ENCODE results near the gene RBBP8NL. TPM values are rescaled to one million over a fixed set of nuclear protein-coding genes. Genes with fewer than 3 reads are reported as not detected.

The RBBP8NL gene
- total RNA-seq, 1 donor from 2014 or later, result 0.10 TPM

DNA sequence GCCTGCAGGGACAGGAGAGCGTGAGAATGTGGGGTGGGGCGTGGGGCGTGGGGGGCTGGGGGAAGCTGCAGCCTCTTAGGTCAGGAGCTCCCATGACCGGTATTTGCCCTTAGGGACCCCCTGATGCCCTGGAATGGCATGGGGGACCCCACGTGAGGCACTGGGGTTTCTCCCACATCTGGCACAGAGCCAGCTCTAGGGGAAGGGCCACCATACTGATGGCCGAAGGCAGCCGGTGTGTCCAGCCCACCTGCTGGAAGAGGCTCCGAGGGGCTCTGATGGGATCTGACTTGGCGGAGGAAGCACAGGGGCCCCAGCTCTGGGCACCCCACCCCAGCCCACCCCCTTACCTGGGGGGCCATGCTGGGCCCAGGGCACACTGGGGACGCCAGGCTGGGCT, 37.7 kb upstream of the RBBP8NL start:
- Mint-ChIP-seq H3K4me1 (ENCODE audit: unreplicated experiment) (no peaks in the 10 kb centered on the region), H3K9me3 (ENCODE audit: unreplicated experiment) (no peaks in the 10 kb centered on the region), H3K36me3 (ENCODE audit: low read depth, unreplicated experiment) (no peaks in the 10 kb centered on the region), H3K27ac (ENCODE audit: unreplicated experiment) (no peak overlapping the region), H3K27me3 (ENCODE audit: unreplicated experiment) (peaks cover 11% of the 10 kb centered on the region), H3K4me3 (ENCODE audit: unreplicated experiment) (no peak overlapping the region)
- TF ChIP-seq, protein P1, sequence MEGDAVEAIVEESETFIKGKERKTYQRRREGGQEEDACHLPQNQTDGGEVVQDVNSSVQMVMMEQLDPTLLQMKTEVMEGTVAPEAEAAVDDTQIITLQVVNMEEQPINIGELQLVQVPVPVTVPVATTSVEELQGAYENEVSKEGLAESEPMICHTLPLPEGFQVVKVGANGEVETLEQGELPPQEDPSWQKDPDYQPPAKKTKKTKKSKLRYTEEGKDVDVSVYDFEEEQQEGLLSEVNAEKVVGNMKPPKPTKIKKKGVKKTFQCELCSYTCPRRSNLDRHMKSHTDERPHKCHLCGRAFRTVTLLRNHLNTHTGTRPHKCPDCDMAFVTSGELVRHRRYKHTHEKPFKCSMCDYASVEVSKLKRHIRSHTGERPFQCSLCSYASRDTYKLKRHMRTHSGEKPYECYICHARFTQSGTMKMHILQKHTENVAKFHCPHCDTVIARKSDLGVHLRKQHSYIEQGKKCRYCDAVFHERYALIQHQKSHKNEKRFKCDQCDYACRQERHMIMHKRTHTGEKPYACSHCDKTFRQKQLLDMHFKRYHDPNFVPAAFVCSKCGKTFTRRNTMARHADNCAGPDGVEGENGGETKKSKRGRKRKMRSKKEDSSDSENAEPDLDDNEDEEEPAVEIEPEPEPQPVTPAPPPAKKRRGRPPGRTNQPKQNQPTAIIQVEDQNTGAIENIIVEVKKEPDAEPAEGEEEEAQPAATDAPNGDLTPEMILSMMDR (IDR thresholded peaks at IDR 0.05; ENCODE audit: unreplicated experiment), result no peak
- DNase-seq (ENCODE audit: low spot score), result no peak

DNA sequence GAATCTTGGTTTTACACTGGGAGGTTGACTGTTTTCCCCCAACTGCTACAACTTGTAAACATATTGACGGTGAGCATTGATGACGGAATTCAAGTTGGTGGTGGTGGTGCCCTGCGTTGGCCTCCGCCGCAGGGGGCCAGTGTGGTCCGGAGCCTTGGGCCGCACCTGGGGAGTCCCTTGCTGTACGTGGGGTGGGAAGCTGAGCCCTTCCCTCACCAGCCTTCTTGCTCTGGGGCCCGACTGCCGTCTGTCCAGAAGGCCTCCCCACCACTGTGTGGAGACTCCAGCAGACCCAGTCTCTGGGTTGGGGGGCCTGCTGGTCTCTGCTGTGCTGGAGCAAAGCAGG, 37.1 kb upstream of the RBBP8NL start:
- H3K27me3 Mint-ChIP-seq (ENCODE audit: unreplicated experiment), result peaks cover 8% of the 10 kb centered on the region
- no peaks in the 10 kb centered on the region for H3K36me3 Mint-ChIP-seq (ENCODE audit: low read depth, unreplicated experiment)
- no peaks in the 10 kb centered on the region for H3K4me1 Mint-ChIP-seq (ENCODE audit: unreplicated experiment)
- no peaks in the 10 kb centered on the region for H3K9me3 Mint-ChIP-seq (ENCODE audit: unreplicated experiment)
- H3K4me3 Mint-ChIP-seq (ENCODE audit: unreplicated experiment), result no peak overlapping the region
- H3K27ac Mint-ChIP-seq (ENCODE audit: unreplicated experiment), result no peak overlapping the region
- TF ChIP-seq, protein P1 (IDR thresholded peaks at IDR 0.05; ENCODE audit: unreplicated experiment), result no peak
- no peak for DNase-seq (ENCODE audit: low spot score)

DNA sequence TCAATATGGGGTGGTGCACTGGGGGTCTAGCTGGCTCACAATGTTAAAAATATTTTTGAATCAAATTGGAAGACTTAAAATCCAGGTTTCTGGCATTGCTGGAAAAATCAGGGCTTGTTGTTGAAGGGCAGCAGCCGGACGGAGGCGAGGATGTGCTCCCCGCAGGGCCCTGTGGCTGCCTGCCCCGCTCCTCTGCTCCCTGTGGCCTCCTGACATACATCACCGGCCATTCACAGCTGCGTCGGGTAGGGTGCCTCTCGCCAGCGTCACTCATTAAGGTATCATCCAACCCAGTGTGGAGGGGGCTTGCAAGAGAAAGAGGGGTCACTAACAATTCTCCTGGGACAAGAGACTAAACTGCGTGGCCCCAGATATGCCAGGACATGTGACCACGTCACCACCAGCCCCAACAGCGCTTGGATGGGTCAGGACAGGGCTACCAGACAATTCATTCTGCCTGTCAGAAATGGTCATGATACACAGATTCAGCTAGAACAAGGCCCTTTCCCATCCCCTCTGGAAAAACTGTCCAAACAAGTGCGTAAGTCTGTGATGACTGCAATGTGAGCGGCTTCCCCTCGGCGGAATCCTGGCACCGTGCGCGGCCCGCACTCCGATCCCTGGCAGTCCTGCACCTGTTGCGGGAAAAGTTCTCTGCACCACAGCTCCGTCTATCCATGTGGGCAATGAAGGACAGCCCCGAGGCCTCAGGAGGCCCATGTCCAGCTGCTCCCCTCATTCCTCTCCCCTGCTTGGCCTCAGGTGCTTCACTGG, 36.5 kb upstream of the RBBP8NL start:
- Mint-ChIP-seq H3K4me3 (ENCODE audit: unreplicated experiment) (no peak overlapping the region), H3K27ac (ENCODE audit: unreplicated experiment) (no peak overlapping the region), H3K27me3 (ENCODE audit: unreplicated experiment) (peaks cover 6% of the 10 kb centered on the region), H3K36me3 (ENCODE audit: low read depth, unreplicated experiment) (no peaks in the 10 kb centered on the region), H3K4me1 (ENCODE audit: unreplicated experiment) (no peaks in the 10 kb centered on the region), H3K9me3 (ENCODE audit: unreplicated experiment) (no peaks in the 10 kb centered on the region)
- no peak for DNase-seq (ENCODE audit: low spot score)
- TF ChIP-seq, protein P1 (IDR thresholded peaks at IDR 0.05; ENCODE audit: unreplicated experiment), result no peak

DNA sequence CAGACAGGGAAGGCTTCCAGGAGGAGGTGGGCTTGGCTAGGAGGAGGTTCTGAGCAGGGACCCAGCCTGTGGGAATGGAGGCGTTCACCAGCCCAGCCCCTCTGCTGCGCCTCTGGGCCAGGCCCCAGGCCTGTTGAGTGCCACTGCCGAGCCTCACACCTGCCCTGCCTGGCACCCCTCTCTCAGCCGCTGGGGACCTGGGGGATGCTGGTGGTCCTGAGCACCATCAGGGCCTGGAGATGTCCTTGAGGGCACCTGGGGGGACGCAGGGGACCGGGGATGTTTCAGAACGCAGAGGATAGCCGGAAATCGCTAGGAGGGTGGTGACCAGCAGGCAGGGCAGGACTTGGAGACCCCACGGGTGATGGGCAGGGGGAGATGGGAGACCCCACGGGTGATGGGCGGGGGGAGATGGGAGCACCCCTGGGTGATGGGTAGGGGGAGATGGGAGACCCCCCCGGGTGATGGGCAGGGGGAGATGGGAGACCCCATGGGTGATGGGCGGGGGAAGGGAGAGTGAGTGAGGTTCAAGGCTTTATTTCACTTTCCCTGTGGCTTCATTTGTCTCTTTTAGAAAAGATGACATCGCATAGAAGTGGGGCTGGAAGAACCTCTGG, 35.7 kb upstream of the RBBP8NL start:
- DNase-seq (ENCODE audit: low spot score), result no peak
- Mint-ChIP-seq H3K27me3 (ENCODE audit: unreplicated experiment) (peaks cover 4% of the 10 kb centered on the region), H3K36me3 (ENCODE audit: low read depth, unreplicated experiment) (no peaks in the 10 kb centered on the region), H3K4me1 (ENCODE audit: unreplicated experiment) (no peaks in the 10 kb centered on the region), H3K27ac (ENCODE audit: unreplicated experiment) (no peak overlapping the region), H3K9me3 (ENCODE audit: unreplicated experiment) (no peaks in the 10 kb centered on the region), H3K4me3 (ENCODE audit: unreplicated experiment) (no peak overlapping the region)
- TF ChIP-seq, protein P1 (IDR thresholded peaks at IDR 0.05; ENCODE audit: unreplicated experiment), result no peak

DNA sequence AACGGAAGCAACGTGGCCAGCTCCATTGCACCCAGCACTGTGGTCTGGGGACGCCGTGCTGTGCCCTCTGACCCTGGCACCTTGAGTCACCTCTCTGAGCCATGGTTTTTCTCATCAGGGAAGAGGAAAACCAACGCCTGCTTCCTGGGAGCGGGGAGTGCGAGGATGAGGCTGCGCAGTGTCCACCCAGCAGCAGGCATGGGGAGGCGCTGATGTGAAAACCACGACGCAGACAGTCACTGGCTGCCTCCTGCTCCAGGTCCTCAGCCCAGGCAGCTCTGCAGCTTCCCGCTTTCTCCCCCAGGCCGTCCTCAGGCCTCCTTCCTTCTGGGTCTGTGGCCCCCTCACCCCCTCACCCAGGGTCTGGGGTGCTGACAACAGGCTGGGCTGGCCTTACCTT, 34.5 kb upstream of the RBBP8NL start:
- Mint-ChIP-seq H3K9me3 (ENCODE audit: unreplicated experiment) (no peaks in the 10 kb centered on the region), H3K4me1 (ENCODE audit: unreplicated experiment) (no peaks in the 10 kb centered on the region), H3K4me3 (ENCODE audit: unreplicated experiment) (no peak overlapping the region), H3K36me3 (ENCODE audit: low read depth, unreplicated experiment) (no peaks in the 10 kb centered on the region), H3K27me3 (ENCODE audit: unreplicated experiment) (peaks cover 6% of the 10 kb centered on the region), H3K27ac (ENCODE audit: unreplicated experiment) (no peak overlapping the region)
- DNase-seq (ENCODE audit: low spot score), result no peak
- TF ChIP-seq, protein P1 (IDR thresholded peaks at IDR 0.05; ENCODE audit: unreplicated experiment), result no peak

All from endothelial cell (in vitro differentiated cells).